T47D (cell line): Measurements from ENCODE around the gene PDLIM1.

Experiments
- DNase-seq, 2 experiments: peaks; one replicate each; pipeline versions ENCODE4 v3.0.0 to v3.0.0-alpha.2; 2011 to 2012; ENCODE audit warnings: low read depth in 1 of 2, low spot score in 1 of 2
- JUND ChIP-seq: IDR thresholded peaks from 2 replicates; pipeline ENCODE4 v1.6.1; 2012; ENCODE audit warnings: low read depth
- in situ Hi-C: cut with HindIII; loops from 2 replicates; pipeline ENCODE4 v1.10.0; 2016; ENCODE audit warnings: low sequenced_read_pairs, low pct_unique_long_range_greater_than_20kb

PDLIM1 gene

DNA sequence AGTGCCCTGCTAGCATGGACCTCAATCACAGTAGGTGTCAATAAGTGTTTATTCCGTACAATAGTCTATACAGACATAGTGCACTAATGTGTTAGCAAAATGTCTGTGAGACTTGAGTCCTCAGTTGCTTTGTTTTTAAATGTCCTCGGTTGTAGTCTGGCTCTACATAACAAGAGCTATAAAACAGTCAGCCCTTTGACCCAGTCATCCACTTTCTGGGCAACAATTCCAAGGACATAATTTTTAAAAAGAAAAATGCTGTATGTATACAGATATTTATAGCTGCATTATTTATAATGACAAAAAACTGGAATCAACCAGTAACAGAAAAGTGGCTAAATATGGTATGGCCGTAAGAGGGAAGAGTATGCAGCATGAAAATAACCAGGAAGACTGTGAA is 2.8 kb upstream of the PDLIM1 start:
- DNase-seq = no peak
- in situ Hi-C loops = no loop called here
- no peak for TF ChIP-seq JUND

DNA sequence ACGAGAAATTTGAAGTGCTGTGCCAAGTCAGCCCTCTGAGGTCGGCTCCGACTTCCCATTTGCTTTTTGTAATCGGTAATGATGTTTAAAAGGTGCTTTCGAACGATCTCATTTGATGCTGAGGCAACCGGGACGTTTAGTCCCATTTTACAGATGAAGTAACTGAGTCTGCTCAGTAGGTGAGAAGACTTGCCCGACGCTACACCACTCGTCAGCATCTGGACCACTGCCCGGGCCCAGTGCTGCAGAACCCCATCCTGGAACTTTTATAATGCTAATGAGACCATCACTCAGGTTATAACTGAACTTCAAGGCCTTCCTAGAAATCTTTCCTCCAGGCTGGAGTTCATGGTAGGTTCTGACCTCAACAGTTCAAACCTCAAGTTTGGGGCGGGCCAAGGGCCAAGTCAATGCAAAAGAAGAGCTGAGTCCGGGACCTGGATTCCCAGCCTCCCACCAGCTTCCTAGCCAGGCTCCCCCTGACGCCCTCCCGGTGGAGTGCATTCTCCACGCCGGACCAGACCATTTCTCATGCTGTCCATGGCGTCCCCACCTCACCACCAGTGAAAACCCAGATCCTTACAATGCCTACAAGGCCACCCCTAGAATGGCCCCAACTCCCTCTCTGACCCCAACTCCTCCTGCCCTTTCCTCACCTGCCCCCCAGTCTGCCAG is 699 bp upstream of the PDLIM1 start:
- no peak for TF ChIP-seq JUND
- in situ Hi-C loops = no loop called here
- no peak for DNase-seq

DNA sequence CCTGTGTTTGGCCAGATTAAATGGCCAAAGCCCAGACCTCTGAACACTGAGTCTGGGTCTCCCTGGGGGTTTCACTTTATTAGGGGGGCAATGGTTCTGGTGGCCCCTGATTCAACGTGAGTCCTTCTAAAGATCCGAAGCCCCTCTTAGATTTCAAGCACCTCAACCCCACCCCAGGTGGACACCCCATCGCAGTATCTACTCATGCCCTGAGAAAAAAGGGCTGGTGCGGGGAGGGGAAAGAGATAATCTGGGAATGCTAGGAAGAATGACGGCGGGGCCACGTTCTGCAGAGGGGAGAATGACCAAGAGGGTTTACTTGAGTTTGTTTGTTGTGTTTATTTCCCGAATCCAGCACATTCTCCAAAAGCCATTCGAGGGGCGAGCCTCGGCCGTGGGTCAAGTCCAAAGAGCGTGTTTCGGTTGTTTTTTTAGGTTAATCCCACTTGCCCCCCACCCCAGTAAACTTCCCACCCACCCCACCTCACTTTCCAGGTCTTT is 832 bp downstream of the PDLIM1 start:
- in situ Hi-C loops = no loop called here
- TF ChIP-seq JUND = no peak
- DNase-seq = peak in 1 of 2 experiments; percentile 12

DNA sequence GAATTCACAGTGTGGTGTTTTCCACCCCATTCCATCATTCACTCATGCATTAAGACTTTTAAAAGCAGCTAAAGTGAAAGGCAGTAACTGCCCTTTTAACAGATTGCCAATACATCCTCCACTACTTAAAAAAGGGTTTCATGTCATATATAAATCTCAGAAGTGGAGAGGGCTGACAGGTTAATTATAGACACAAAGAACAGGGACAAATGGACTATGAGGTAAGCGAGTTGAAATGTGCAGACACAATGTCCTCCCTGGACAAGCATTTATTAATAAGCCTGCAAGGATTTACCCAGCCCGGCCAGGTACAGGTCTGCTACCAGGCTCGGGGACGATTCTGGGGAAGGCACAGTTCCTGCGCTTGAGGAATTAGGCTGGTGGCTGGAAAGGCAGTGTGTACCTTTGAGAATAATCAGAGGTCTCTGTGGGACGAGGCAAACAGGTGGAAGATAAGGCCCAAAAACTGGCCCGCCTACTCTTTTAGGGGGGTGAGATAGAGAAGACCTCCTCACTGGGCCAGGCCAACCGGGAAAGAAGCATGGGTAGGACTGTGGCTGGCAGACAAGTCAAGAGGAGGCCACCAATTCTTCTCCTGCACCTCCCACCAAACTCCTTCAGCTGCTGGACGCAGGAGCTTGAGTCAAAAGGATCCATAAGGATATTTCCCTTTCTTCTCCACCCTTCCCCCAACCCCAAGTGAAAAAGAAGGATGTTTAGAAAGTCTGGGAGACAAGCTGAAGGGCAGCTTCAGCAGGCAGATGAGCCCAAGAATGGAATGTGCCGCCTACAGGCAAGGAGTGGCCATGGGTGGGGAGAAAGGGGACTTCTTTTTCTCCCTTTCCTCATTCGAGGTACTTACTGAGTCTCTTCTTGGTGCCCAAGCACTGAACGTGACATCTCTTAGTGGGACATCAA is 1.5 kb downstream of the PDLIM1 start:
- in situ Hi-C loops = no loop called here
- TF ChIP-seq JUND = no peak
- DNase-seq = peak in 1 of 2 experiments; percentile 15

DNA sequence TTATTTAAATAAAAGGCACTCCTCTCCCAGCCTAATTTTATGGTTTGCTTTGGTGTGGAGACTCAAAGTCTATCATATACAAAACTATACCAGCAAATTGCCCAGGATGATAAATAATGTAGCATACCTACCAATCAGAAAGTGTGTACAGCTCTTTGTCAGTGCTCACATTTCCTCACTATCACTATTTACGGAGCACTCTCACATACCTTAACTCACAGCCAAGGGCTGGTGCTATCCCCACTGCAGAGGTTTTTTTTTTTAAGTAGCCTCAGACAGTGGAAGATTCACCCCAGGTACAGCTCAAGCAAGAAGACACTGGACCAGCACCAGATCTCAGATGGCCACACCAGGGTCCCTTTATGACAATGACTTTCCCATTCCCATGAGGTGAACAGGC is 2.5 kb downstream of the PDLIM1 start:
- DNase-seq = no peak

DNA sequence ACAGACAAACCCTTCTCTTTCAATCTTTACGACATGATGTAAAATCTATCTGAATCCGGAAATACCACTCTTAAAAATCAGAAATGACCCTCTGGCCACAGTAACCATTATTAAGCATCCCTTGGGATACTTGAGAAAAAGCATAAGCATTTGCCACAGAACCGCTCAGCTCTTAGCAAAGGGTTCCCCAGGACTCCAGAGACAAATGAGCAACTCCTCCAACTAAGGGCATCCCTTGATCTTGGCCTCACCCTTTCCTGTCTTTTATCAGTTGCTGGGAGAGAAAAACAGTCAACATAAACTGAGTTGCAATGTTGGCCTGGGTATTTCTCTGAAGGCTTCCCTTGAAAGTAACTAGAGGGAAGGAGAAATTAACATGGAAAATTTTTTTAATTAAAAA is 3.5 kb downstream of the PDLIM1 start:
- TF ChIP-seq JUND = no peak
- in situ Hi-C loops = no loop called here
- DNase-seq = no peak

More for the DNA sequence above, 2.5 kb downstream of the PDLIM1 start:
- no peak for TF ChIP-seq JUND
- in situ Hi-C loops = no loop called here

DNA sequence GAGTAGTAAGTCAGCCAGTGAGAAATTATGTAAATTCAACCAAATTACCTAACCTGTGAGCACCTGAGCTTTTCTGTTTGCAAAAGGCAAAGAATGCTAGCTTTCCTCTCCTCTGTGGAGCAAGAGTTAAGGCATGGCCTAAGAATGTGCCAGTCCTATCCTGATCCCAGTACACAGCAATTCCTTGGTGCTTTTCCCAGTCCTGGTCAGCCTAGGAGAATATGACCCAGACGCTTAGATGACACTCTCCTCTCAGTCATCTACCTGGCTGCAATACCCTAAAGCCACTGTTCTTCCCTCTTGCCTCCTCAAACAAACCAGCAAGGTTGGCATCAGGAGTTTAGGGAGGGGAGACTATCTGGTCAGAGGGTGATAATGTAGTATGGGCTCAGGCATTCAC is 4.1 kb downstream of the PDLIM1 start:
- in situ Hi-C loops = no loop called here
- TF ChIP-seq JUND = no peak
- DNase-seq = no peak

DNA sequence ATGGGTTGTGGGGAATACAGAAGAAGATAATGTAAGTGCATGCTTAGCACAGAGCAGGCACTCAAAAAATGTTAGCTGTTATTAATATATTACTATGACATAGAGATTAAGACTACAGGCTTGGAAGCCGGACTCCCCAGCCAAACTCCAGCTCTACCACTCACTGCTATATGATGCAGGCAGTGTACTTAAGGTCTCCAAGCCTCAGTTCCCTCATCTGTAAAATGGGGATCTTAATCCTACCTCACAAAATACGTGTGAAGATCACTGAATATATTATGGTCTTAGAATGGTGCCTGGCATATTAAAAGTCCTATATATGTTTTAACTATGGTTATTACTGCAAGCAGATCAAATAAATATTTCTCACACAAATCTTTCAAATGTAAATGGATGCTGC is 5.2 kb downstream of the PDLIM1 start:
- DNase-seq = no peak
- no peak for TF ChIP-seq JUND
- in situ Hi-C loops = no loop called here

DNA sequence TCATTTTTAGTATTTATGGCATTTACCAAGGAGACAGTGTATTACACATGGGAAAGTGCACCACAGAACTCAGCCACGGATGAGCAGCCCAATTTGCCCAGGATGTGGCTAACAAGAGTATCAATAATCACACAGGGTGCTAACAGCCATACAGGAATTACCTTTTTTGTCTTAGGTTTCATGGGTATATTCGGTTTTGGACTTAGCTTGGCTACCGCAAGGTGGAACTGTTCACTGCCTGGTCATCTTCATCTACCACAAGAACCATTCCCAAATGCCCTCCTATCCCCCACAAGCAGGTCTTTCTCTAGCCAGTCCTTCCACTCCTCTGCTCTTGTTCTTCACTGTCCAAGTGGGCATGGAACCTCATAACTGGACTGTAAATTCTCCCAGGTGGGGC is 6.0 kb downstream of the PDLIM1 start:
- in situ Hi-C loops = no loop called here
- DNase-seq = no peak
- no peak for TF ChIP-seq JUND

DNA sequence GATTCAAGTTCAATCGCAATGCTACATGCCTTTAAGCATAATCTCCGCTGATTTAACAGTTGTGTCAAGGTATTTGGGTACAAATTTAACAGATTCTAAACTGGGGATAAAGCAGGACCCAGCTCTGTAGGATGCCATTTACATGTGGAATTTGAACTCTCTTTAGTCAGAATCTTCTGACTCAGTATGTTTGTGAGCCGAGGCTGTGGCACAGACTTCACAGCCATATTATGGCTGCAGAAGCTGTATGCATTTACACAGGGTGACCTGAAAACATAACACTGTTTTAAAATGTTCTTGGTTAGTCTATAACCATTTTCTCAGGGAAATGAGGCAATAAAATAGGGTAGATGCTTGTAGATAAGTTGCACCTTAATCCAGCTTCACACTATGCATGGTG is 8.7 kb downstream of the PDLIM1 start:
- no peak for DNase-seq
- in situ Hi-C loops = no loop called here
- TF ChIP-seq JUND = no peak

DNA sequence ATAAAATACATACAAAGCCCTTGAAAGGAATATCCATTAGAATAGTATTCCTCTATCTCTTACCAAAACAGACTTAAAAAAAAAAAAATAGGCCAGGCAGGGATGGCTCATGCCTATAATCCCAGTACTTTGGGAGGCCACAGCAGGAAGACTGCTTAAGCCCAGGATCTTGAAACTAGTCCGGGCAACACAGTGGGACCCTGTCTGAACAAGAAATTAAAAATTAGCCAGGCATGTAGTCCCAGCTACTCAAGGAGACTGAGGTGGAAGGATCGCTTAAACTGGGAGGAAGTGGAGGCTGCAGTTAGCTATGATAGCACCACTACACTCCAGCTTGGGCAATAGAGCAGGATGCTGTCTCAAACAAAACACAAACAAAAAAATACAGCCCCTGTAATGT is 9.6 kb downstream of the PDLIM1 start:
- in situ Hi-C loops = no loop called here
- TF ChIP-seq JUND = no peak
- DNase-seq = no peak

DNA sequence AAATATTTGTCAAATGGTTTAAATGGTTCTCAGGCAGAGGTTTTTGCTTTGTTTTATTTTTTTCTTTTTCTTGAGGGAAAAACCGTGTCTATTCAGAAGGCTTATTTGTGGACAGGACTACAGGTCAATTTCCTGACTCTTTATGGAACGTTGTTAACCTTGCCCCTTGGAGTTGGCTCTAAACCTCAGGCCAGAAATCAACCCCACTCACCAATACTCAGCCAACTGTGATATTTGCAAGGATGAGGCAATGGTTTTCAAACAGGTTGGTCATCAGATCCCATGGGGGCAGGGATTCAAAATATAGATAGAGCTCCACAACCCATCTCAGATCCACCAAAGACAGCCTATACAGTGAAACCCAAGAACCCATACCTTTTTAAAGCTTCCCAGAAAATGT is 10.2 kb downstream of the PDLIM1 start:
- no peak for DNase-seq
- TF ChIP-seq JUND = no peak
- in situ Hi-C loops = no loop called here

DNA sequence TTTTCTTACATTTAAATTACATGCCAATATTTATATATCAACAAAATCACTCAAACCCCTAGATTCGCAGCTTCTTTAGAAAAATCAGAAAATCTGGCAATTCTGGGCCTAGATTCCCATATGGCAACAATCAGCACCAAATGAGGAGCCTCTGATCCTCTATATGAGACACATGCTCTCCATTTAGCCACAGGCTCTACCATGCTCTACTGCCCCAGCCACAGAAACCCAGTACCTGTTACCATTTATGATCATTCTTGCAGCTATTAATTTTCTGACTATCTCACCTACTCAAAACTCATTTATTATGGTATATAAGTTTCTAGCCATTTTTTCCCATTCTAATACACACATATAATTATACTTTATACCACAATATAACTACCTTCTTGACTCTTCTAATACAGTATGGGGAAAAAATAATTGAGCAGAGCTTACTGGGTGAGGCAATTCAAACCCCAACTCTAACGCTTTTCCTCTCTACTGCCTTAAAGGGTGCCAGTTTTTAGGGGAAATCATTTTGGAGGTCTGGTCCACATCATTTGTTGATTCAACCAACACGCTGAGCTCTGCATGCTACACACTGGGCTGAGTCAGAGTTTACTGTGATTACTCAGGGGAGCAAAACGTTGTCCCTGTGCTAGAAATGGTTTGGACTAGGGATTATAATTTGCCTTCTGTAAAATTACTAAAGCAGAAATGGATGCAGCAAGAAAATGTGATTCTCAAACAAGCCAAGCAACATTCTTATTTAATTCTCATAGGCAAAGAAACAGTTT is 11.6 kb downstream of the PDLIM1 start:
- no peak for TF ChIP-seq JUND
- no peak for DNase-seq
- in situ Hi-C loops = no loop called here
